ENCODE results near the gene FBXO10. TPM values are rescaled to one million over a fixed set of nuclear protein-coding genes. Genes with fewer than 3 reads are reported as not detected.

The FBXO10 gene
- total RNA-seq, 1 donor from 2014 or later = 18.5 TPM

- Mint-ChIP-seq H3K4me3 (no peak overlapping the region), H3K4me1 (ENCODE audit: unreplicated experiment) (peaks cover 23% of the 10 kb centered on the region), H3K27me3 (peaks cover 10% of the 10 kb centered on the region), H3K36me3 (no peaks in the 10 kb centered on the region), H3K9me3 (no peaks in the 10 kb centered on the region), H3K27ac (no peak overlapping the region)
- DNase-seq (ENCODE audit: extremely low spot score, unreplicated experiment) = no peak
- TF ChIP-seq, protein P1, sequence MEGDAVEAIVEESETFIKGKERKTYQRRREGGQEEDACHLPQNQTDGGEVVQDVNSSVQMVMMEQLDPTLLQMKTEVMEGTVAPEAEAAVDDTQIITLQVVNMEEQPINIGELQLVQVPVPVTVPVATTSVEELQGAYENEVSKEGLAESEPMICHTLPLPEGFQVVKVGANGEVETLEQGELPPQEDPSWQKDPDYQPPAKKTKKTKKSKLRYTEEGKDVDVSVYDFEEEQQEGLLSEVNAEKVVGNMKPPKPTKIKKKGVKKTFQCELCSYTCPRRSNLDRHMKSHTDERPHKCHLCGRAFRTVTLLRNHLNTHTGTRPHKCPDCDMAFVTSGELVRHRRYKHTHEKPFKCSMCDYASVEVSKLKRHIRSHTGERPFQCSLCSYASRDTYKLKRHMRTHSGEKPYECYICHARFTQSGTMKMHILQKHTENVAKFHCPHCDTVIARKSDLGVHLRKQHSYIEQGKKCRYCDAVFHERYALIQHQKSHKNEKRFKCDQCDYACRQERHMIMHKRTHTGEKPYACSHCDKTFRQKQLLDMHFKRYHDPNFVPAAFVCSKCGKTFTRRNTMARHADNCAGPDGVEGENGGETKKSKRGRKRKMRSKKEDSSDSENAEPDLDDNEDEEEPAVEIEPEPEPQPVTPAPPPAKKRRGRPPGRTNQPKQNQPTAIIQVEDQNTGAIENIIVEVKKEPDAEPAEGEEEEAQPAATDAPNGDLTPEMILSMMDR (conservative IDR thresholded peaks at IDR 0.05) = no peak
Measured at GRCh38 chr9:37622462-37622861, 46.3 kb upstream of the FBXO10 start.

DNA sequence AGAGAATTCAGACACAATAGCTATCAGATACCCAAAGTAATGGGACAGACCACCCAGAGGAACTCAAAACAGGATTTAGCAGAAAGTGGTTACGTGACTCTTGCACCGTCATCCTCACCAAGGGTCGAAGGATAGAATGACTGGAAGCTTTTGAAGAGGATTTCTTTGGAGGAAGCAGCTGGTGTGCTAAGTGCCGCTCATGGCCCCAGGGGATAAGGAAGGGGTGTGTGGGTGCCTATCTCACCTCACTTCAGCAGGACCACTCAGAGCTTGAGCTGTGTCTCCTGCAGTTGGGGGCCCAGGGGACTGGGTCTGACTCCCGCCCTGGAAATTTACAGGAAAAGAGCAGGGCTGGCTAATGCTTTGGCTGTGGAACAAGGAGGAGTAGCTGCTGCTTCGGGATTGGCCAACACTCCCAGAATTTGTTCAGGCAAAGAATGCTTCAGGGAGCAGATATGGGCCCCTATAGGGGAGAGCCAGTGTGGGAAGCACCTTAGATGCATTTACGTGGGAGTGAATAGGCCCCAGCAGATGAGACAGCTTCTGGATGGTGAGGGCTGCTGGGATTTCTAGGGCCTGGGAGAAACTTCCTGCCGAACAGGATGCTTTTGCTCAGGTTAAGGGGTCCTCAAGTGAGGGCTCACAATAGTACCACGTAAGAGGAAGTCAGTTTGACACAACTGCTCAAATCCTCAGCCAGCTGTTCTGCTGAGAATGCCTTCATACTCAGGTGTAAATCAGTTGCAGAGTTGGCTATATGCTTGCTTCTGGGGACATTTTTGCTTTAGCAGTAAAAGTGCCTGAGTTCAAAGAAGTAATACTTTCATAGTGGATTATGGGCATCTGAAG lies 45.3 kb upstream of the FBXO10 start:
- Mint-ChIP-seq H3K36me3 (no peaks in the 10 kb centered on the region), H3K27ac (no peak overlapping the region), H3K4me3 (no peak overlapping the region), H3K4me1 (ENCODE audit: unreplicated experiment) (peaks cover 17% of the 10 kb centered on the region), H3K27me3 (peaks cover 10% of the 10 kb centered on the region), H3K9me3 (no peaks in the 10 kb centered on the region)
- TF ChIP-seq, protein P1 (conservative IDR thresholded peaks at IDR 0.05) = no peak
- no peak for DNase-seq (ENCODE audit: extremely low spot score, unreplicated experiment)

- no peaks in the 10 kb centered on the region for H3K9me3 Mint-ChIP-seq
- TF ChIP-seq, protein P1 (conservative IDR thresholded peaks at IDR 0.05) = no peak
- DNase-seq (ENCODE audit: extremely low spot score, unreplicated experiment) = no peak
- H3K36me3 Mint-ChIP-seq = no peaks in the 10 kb centered on the region
- H3K27me3 Mint-ChIP-seq = peaks cover 10% of the 10 kb centered on the region
- peaks cover 17% of the 10 kb centered on the region for H3K4me1 Mint-ChIP-seq (ENCODE audit: unreplicated experiment)
- no peak overlapping the region for H3K27ac Mint-ChIP-seq
- no peak overlapping the region for H3K4me3 Mint-ChIP-seq
Measured at GRCh38 chr9:37620396-37620795, 44.2 kb upstream of the FBXO10 start.

DNA sequence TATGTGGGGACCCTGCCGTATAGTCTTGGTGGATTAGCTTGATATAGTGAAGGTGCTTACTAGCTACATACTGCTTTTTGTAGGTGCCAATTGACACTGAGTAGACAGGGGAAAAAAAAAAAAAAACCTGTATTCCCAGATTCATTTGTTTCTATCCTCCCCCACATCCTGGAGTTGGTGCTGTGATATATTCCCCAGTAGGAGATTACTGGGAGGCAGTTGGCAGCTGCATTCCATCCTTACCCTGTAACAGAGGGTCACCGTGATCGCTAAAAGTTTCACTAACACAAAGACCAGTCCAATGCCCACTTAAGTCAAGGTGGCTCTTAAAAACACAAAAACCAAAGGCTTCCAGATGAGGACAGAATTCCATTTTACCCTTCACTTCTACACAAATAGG lies 43.6 kb upstream of the FBXO10 start:
- no peaks in the 10 kb centered on the region for H3K36me3 Mint-ChIP-seq
- H3K27ac Mint-ChIP-seq = no peak overlapping the region
- no peak overlapping the region for H3K4me3 Mint-ChIP-seq
- no peak for DNase-seq (ENCODE audit: extremely low spot score, unreplicated experiment)
- H3K27me3 Mint-ChIP-seq = peaks cover 10% of the 10 kb centered on the region
- H3K4me1 Mint-ChIP-seq (ENCODE audit: unreplicated experiment) = peaks cover 17% of the 10 kb centered on the region
- TF ChIP-seq, protein P1 (conservative IDR thresholded peaks at IDR 0.05) = no peak
- H3K9me3 Mint-ChIP-seq = no peaks in the 10 kb centered on the region

DNA sequence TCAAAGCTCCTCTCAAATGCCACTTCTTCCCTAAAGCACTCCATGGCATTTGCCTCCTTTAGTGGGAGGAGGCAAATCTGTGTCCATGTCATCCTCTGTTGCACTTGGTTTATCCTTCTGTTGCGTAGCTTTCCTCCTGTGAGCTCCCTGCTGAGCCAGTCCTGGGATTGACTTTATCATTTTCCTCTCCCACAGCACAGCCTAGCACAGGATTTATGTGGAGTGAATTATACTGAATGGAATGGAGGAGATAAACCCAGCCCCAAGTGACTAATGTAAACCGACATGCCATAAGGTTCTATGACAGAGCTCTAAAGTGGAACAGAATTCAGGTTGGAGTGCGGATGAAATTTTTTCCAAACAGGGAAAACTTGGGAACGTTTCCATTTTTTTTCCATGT lies 42.6 kb upstream of the FBXO10 start:
- no peak for DNase-seq (ENCODE audit: extremely low spot score, unreplicated experiment)
- H3K27ac Mint-ChIP-seq = no peak overlapping the region
- TF ChIP-seq, protein P1 (conservative IDR thresholded peaks at IDR 0.05) = no peak
- H3K4me3 Mint-ChIP-seq = no peak overlapping the region
- H3K36me3 Mint-ChIP-seq = no peaks in the 10 kb centered on the region
- H3K4me1 Mint-ChIP-seq (ENCODE audit: unreplicated experiment) = peaks cover 17% of the 10 kb centered on the region
- no peaks in the 10 kb centered on the region for H3K9me3 Mint-ChIP-seq
- peaks cover 11% of the 10 kb centered on the region for H3K27me3 Mint-ChIP-seq
